GM18511 (cell line): ENCODE measurements around the gene ITGB2.

Experiments
- ATAC-seq: cut with Tn5 transposase; IDR thresholded peaks from one replicate; pipeline ENCODE4 v1.9.1; 2021; ENCODE audit warnings: mild to moderate bottlenecking, moderate library complexity; ENCODE audit not compliant: unreplicated experiment

ITGB2 gene

GRCh38 chr21:44850905-44851657, 69.6 kb downstream of the ITGB2 start:
- no peak for ATAC-seq

- no peak for ATAC-seq
These were observed 70.4 kb downstream of the ITGB2 start for GRCh38 chr21:44850208-44850800.

GRCh38 chr21:44849616-44850130, 71.0 kb downstream of the ITGB2 start:
- no peak for ATAC-seq

DNA sequence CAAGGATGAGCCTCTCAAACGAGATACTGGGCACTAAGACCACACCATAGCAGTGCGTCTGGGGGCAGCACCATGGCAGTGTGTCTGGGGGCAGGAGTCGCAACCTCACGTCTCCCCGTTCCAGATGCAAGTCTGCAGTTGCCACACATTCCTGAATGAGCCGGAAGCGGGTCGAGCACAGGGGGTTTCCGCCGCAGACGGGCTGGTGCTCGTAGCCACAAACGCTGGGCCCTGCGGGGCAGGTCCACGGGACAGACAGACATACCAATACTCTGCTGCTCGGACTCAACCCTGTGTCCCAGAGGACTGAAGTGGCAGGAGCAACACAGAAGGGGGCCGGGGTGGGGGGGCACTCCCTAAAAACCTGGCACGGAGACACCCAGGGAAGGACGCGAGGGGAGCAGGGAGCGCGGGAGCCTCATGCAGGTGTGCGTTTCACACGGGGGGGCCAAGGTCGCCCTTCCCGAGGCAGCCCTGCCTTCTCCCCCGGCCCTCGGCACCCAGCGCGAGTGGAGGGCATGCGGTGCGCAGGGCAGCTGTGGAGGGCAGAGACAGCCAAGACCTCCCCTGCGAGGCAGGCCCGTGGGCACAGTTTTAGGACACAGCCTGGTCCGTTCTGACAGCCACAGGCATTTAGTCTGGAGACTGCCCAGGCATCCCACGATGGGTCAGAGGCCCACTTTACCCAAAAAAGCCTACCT, 71.7 kb downstream of the ITGB2 start:
- ATAC-seq, result no peak

GRCh38 chr21:44847261-44848056, 73.2 kb downstream of the ITGB2 start:
- no peak for ATAC-seq

DNA sequence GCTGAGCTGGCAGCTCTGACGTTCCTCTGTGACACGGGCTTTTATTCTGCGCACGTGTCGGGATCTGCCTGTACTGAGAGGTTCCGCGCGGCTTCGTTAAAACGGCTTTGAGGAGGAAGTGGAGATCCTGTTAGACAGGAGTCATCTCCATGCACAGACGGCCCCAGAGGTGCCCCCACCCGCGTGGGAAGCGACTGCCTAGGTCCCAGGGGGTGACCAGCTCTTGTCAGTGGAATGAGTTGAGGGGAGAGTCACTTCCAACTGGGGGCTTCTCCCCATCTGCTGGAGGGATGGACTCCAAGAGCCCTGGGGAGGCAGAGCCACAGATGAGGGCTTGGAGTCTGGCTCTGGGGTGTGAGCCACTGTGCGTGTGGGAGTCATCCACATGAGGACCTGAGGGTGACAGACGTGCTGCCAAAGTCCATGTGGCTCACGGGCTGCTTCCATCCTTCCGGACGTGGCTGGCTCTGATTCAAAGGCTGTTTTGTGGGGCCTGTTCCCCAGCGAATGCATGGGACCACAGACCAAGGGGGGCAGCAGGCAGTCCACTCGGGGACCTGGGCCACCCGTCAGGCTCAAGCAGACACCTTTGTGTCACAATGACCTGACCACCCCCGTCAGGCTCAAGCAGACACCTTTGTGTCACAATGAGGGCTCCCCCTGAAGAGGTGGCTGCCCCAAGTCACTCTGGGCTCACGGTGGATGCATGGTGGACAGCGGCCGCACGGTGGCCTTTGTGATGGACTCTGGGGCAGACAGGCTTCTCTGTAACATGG, 74.0 kb downstream of the ITGB2 start:
- ATAC-seq, result no peak

- ATAC-seq, result no peak
These were observed 74.5 kb downstream of the ITGB2 start for GRCh38 chr21:44846224-44846484.

GRCh38 chr21:44845418-44846223, 75.1 kb downstream of the ITGB2 start:
- ATAC-seq, result peak; percentile 57

DNA sequence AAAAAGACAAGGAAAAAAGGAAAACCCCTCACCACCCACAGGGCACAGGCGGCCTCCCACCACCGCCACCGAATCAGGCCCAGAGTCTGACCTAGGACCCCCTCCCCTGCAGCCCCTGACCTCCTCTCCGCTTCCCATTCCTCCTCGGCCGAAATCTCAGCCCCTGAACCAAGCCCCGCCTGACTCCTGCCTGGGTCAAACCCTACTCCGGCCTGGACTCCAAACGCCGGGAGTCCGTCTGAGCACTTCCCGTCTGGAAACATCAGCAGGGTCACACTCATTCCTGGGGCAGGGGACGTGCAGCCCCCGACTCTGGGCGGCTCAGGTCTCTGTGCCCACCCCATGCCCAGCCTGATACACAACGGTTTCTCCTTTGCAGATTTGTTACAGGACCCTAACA, 76.4 kb downstream of the ITGB2 start:
- no peak for ATAC-seq

DNA sequence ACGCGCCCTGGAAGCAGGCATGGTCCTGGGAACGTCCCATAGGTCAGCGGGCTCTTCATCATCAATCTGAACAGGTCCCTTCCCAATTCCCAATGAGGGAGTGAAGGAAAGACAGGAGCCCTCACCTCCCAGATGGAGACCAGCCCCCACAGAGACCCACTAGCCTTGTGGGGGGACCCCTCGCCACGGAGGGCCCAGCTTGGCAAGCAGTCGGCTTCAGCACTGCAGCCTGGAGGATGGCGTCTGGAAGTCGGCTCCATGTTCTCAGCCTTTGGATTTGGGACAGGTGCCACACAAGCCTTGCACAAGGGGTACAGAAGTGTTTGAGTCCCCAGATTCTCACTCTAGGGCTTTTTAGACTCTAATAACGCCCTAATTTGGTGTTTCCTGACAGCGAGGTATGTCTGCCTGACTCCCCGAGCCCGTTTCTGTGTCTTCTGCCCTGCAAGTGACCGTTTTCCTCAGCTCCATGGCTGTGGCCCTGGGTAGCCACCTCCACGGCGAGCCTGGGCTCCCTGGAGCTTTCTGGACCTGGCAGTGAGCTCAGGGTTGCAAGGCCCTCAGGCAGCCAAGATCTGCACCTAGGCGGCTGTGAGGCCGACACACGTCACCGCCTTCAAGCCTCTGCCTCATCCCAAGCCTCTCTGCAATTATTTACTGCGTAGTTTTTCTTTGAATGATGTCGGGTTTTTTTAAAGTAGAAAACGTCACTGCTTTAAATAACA, 77.8 kb downstream of the ITGB2 start:
- no peak for ATAC-seq

DNA sequence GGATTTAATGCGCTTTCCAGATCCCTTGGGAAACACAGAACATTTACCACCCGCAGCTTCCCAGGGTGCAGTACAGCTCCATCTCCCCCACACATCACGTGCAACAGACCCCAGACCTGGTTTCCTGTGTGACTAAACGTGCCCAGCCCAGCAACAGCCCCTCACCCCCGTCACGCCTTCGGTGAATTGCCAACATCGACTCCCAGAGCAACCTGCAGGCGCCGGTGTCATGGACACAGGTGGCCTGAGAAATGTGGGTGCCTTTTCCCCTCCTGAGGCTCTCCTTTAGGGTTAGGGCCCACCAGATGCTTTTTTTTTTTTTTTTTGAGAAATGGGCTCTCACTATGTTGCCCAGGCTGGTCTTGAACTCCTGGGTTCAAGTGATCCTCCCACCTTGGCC, 78.6 kb downstream of the ITGB2 start:
- ATAC-seq, result no peak

- ATAC-seq, result no peak
These were observed 79.9 kb downstream of the ITGB2 start for GRCh38 chr21:44840771-44841170.

DNA sequence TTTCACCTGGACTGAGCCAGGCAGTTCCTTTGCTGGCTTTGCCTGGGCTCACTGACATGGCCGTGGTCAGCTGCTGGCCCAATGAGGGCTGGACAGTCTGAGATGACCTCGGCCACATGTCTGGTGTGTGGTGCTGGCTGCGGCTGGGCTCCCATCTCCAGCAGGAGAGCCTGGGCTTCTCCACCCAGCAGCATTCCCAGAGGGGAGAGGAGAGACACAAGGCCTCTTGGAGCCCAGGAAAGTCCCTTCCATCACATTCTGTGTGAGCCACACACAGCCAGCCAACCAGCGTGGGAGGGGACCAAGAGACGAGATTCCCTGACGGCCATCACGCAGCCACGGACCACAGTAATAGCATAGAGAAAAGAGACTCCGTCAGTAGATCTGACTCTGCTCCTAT, 81.7 kb downstream of the ITGB2 start:
- ATAC-seq, result no peak

DNA sequence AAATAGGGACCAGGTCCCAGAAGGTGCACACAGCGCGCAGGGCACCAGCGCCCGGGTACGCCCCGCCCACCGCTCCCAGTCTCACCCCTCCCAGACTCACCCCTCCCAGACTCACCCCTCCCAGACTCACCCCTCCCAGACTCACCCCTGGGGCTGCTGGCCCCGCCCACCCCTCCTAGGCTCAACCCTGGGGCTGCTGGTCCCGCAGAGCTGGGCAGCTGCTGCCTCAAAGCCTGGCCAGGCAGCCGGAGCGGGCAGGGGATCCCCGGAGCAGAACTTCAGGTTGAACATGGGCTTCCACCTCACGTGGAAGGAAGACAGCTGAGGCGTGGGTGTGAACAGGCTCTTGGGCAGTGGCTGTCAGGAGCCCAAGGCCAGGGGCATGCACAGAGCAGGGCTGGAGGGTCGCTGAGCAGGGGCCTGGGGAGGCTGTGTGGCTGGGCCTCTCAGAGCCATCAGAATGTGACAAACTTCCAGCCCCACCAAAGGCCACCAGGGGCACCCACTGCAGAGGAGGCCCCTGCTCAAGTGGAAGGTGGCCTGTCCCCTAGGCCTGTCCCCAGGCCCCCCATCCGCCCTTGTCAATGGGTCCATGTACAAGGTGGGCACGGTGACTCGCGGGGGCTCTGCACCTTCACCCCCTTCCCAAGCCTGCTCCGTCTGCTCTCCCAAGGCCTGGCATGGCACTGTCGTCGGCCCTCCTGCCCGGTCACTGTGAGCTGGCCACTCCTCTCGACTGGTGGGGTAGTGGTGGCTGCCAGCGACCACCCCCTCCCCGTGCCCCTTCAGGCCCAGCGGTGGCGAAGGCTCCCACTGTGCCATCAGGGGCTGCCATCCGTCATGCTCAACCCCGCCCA, 82.4 kb downstream of the ITGB2 start:
- no peak for ATAC-seq

DNA sequence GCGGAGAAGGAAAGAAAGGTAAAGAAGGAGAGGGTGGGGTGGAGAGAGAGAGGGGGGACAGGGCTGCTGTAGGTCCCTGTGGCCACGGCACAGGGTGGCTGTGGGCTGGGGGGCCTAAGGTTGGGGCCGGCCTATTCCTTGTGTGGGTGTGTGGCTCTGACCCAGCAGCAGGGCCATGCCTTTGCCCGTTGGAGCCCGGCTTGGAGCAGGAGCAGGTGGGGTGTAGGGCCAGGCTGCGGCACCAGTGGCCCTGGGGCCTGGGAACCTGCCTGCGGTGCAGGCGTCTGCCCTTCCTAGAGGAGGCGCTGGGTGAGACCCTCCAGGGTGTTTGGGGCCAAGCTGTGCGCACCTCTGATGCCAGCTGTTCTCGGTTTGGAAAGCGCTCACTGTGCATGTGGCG, 83.2 kb downstream of the ITGB2 start:
- no peak for ATAC-seq

DNA sequence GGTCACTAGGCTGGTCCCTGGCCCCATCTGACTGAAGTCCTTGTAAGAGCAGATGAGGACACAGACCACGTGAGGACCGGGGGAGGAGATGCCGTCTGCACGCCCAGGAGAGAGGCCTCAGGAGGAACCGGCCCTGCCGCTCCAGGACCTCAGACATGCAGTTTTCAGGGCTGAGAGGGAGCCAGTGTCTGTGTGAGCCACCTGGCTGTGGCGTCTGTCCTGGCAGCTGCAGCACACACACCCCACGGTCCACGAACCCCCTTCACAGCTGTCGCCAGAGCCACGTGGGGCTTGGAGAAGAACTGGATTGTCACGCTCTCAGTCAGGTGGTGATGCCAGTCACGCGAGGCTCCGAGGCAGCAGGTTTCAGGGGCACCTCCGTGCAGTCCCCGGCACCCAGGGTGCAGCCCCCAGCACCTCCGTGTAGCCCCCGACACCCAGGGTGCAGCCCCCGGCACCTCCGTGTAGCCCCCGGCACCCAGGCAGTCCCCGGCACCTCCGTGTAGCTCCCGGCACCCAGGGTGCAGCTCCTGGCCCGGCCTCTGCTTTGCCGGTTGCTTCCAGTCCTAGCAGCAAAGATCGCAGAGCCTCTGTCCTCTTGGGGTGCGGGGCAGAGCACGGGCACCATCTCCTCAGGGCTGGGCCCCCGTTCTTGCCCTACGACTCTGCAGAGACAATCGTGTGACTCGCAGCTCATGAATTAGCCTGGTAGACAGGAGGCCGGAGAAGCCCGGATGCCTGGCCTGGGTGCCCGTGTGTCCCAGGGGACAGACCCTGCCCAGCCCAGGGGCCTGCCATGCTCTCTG, 83.8 kb downstream of the ITGB2 start:
- no peak for ATAC-seq

- no peak for ATAC-seq
These were observed 84.4 kb downstream of the ITGB2 start for GRCh38 chr21:44836349-44836665.
